CD4-positive, CD25-positive, alpha-beta regulatory T cell (primary cell): ENCODE measurements around the gene NME9. TPM values are rescaled to one million over a fixed set of nuclear protein-coding genes. Genes with fewer than 3 reads are reported as not detected.

Experiments used
- ATAC-seq, 2 donors: fragments of 150-1000 bp; cut with Tn5 transposase; one replicate each; pipeline ENCODE4 v1.10.0; 2021; ENCODE audit warnings: low read depth in 2 of 2, moderate number of reproducible peaks in 2 of 2, moderate library complexity in 1 of 2
- DNase-seq, 3 donors: peaks; one replicate each; pipeline versions ENCODE4 v3.0.0 to v3.0.0-alpha.2; 2012 to 2022; ENCODE audit warnings: mixed read lengths in 1 of 3
- H3K27ac ChIP-seq: one replicate; pipeline ENCODE4 v1.7.0; 2013; ENCODE audit warnings: mild to moderate bottlenecking, low read length; ENCODE audit not compliant: insufficient read depth, poor library complexity, severe bottlenecking
- H3K27me3 ChIP-seq: one replicate; pipeline ENCODE4 v1.7.0; 2013; ENCODE audit warnings: low read length; ENCODE audit not compliant: control insufficient read depth, insufficient read depth
- H3K36me3 ChIP-seq: one replicate; pipeline ENCODE4 v1.7.0; 2013; ENCODE audit warnings: mild to moderate bottlenecking, low read length, moderate library complexity; ENCODE audit not compliant: control insufficient read depth, insufficient read depth
- H3K4me1 ChIP-seq: 2 replicates; pipeline ENCODE4 v1.7.0; 2013; ENCODE audit warnings: mild to moderate bottlenecking, low read length; ENCODE audit not compliant: insufficient read depth, control insufficient read depth, poor library complexity, severe bottlenecking
- H3K4me3 ChIP-seq: one replicate; pipeline ENCODE4 v1.7.0; 2013; ENCODE audit warnings: low read depth, mild to moderate bottlenecking, low read length, moderate library complexity
- H3K9me3 ChIP-seq, 2 experiments: 1 replicate in 1 of 2; 2 replicates in 1 of 2; pipeline ENCODE4 v1.7.0; 2013; ENCODE audit warnings: low read length in 2 of 2, mild to moderate bottlenecking in 1 of 2, moderate library complexity in 1 of 2; ENCODE audit not compliant: control insufficient read depth in 2 of 2
- H3K27ac Mint-ChIP-seq, 3 donors: one replicate each; pipeline ENCODE4 v1.8.0; 2020 to 2022; ENCODE audit warnings: mild to moderate bottlenecking in 3 of 3, mixed read lengths in 3 of 3, moderate library complexity in 2 of 3
- H3K27me3 Mint-ChIP-seq: one replicate; pipeline ENCODE4 v1.8.0; 2022; ENCODE audit warnings: mild to moderate bottlenecking, mixed read lengths
- H3K36me3 Mint-ChIP-seq: one replicate; pipeline ENCODE4 v1.8.0; 2020; ENCODE audit warnings: mixed read lengths
- H3K4me1 Mint-ChIP-seq, 4 donors: one replicate each; pipeline ENCODE4 v1.8.0; 2020 to 2022; ENCODE audit warnings: mixed read lengths in 4 of 4, mild to moderate bottlenecking in 1 of 4
- H3K4me3 Mint-ChIP-seq, 4 donors: one replicate each; pipeline ENCODE4 v1.8.0; 2020 to 2022; ENCODE audit warnings: mild to moderate bottlenecking in 4 of 4, mixed read lengths in 4 of 4, moderate library complexity in 3 of 4
- H3K9me3 Mint-ChIP-seq, 7 donors: one replicate each; pipeline ENCODE4 v1.8.0; 2020 to 2022; ENCODE audit warnings: mixed read lengths in 7 of 7, mild to moderate bottlenecking in 3 of 7, moderate library complexity in 2 of 7
- polyA plus RNA-seq, 4 donors: library from polyadenylated mRNA; unstranded; fragments of 300-500 nt; fragmentation: Illumina TruSeq; gene quantifications; one replicate each; pipeline ENCODE4 v1.2.3, GENCODE V29; 2021
- total RNA-seq: library from RNA; stranded (reverse); gene quantifications from one replicate; pipeline ENCODE4 v1.2.3, GENCODE V29; 2022

The NME9 gene
- total and polyA plus RNA-seq, 5 donors from 2014 or later: 0.33 to 1.3 (median 0.71) TPM; not detected in 1

GRCh38 chr3:138338244-138338643, 8.6 kb upstream of the NME9 start:
- H3K4me1 Mint-ChIP-seq: no peaks in the 10 kb centered on the region
- no peak overlapping the region for H3K4me3 Mint-ChIP-seq
- Histone ChIP-seq H3K4me1 (no peaks in the 10 kb centered on the region), H3K36me3 (no peaks in the 10 kb centered on the region), H3K27ac (no peak overlapping the region), H3K27me3 (peaks cover 2% of the 10 kb centered on the region), H3K4me3 (no peak overlapping the region), H3K9me3 (no peaks in the 10 kb centered on the region)
- H3K27ac Mint-ChIP-seq: no peak overlapping the region
- no peak for ATAC-seq
- peaks cover 15% of the 10 kb centered on the region for H3K27me3 Mint-ChIP-seq
- H3K9me3 Mint-ChIP-seq: peaks cover 0 to under 1% (median 0%) of the 10 kb centered on the region in 7 donors
- H3K36me3 Mint-ChIP-seq: no peaks in the 10 kb centered on the region
- DNase-seq: no peak

- ATAC-seq: no peak
- no peaks in the 10 kb centered on the region for H3K36me3 Mint-ChIP-seq
- no peaks in the 10 kb centered on the region for H3K9me3 ChIP-seq
- peaks cover 4% of the 10 kb centered on the region for H3K27me3 ChIP-seq
- no peaks in the 10 kb centered on the region for H3K4me1 ChIP-seq
- no peak overlapping the region for H3K27ac ChIP-seq
- no peak overlapping the region for H3K27ac Mint-ChIP-seq
- peaks cover 11% of the 10 kb centered on the region for H3K27me3 Mint-ChIP-seq
- no peak overlapping the region for H3K4me3 Mint-ChIP-seq
- DNase-seq: no peak
- no peaks in the 10 kb centered on the region for H3K9me3 Mint-ChIP-seq
- H3K4me3 ChIP-seq: no peak overlapping the region
- no peaks in the 10 kb centered on the region for H3K36me3 ChIP-seq
- peaks cover 0 to 6% (median 4%) of the 10 kb centered on the region in 4 donors for H3K4me1 Mint-ChIP-seq
Measured at GRCh38 chr3:138336454-138336999, 6.9 kb upstream of the NME9 start.

GRCh38 chr3:138334608-138335007, 5.0 kb upstream of the NME9 start:
- Mint-ChIP-seq H3K27ac (no peak overlapping the region), H3K27me3 (peaks cover 22% of the 10 kb centered on the region), H3K36me3 (no peaks in the 10 kb centered on the region), H3K4me1 (peaks cover 6 to 12% (median 9%) of the 10 kb centered on the region in 4 donors), H3K9me3 (no peaks in the 10 kb centered on the region), H3K4me3 (no peak overlapping the region)
- H3K27ac ChIP-seq: no peak overlapping the region
- no peaks in the 10 kb centered on the region for H3K36me3 ChIP-seq
- no peak overlapping the region for H3K4me3 ChIP-seq
- H3K9me3 ChIP-seq: no peaks in the 10 kb centered on the region
- H3K27me3 ChIP-seq: peaks cover 4% of the 10 kb centered on the region
- no peak for ATAC-seq
- peaks cover 5% of the 10 kb centered on the region for H3K4me1 ChIP-seq
- DNase-seq: no peak

- DNase-seq: peak in 2 of 3 donors; percentile 13 to 37
- no peaks in the 10 kb centered on the region for H3K36me3 Mint-ChIP-seq
Measured at GRCh38 chr3:138332472-138333073, 2.9 kb upstream of the NME9 start.

GRCh38 chr3:138331143-138331894, 1.7 kb upstream of the NME9 start:
- H3K36me3 Mint-ChIP-seq: no peaks in the 10 kb centered on the region
- H3K27me3 Mint-ChIP-seq: peaks cover 19% of the 10 kb centered on the region
- H3K4me3 Mint-ChIP-seq: peak overlapping the region in 3 of 4 donors; percentile 2 to 70 (median 49)
- no peak overlapping the region for H3K27ac Mint-ChIP-seq
- no peak for ATAC-seq
- H3K4me3 ChIP-seq: no peak overlapping the region
- H3K9me3 ChIP-seq: no peaks in the 10 kb centered on the region
- H3K9me3 Mint-ChIP-seq: no peaks in the 10 kb centered on the region
- no peaks in the 10 kb centered on the region for H3K36me3 ChIP-seq
- H3K27me3 ChIP-seq: peaks cover 4% of the 10 kb centered on the region
- H3K4me1 ChIP-seq: peaks cover 13% of the 10 kb centered on the region
- peaks cover 10 to 24% (median 15%) of the 10 kb centered on the region in 4 donors for H3K4me1 Mint-ChIP-seq
- no peak overlapping the region for H3K27ac ChIP-seq
- no peak for DNase-seq

More at GRCh38 chr3:138332472-138333073, 2.9 kb upstream of the NME9 start:
- H3K4me1 ChIP-seq: peaks cover 13% of the 10 kb centered on the region
- no peak overlapping the region for H3K27ac Mint-ChIP-seq
- peaks cover 10 to 24% (median 15%) of the 10 kb centered on the region in 4 donors for H3K4me1 Mint-ChIP-seq
- no peak for ATAC-seq
- peak overlapping the region in 3 of 4 donors; percentile 20 to 78 (median 36) for H3K4me3 Mint-ChIP-seq
- no peaks in the 10 kb centered on the region for H3K9me3 Mint-ChIP-seq
- no peaks in the 10 kb centered on the region for H3K36me3 ChIP-seq
- H3K27me3 ChIP-seq: peaks cover 4% of the 10 kb centered on the region
- peaks cover 24% of the 10 kb centered on the region for H3K27me3 Mint-ChIP-seq
- H3K9me3 ChIP-seq: no peaks in the 10 kb centered on the region
- no peak overlapping the region for H3K27ac ChIP-seq
- no peak overlapping the region for H3K4me3 ChIP-seq

GRCh38 chr3:138329984-138330293, 288 bp upstream of the NME9 start:
- H3K9me3 Mint-ChIP-seq: no peaks in the 10 kb centered on the region
- peaks cover 10 to 24% (median 16%) of the 10 kb centered on the region in 4 donors for H3K4me1 Mint-ChIP-seq
- peak overlapping the region; percentile 73 to 97 (median 92) for H3K4me3 Mint-ChIP-seq

GRCh38 chr3:138328341-138328740, 1.3 kb downstream of the NME9 start:
- Histone ChIP-seq H3K27me3 (peaks cover 2% of the 10 kb centered on the region), H3K27ac (peak overlapping the region; percentile 37), H3K9me3 (no peaks in the 10 kb centered on the region), H3K4me1 (peaks cover 13% of the 10 kb centered on the region), H3K36me3 (no peaks in the 10 kb centered on the region), H3K4me3 (peak overlapping the region; percentile 71)
- no peak for ATAC-seq
- H3K4me3 Mint-ChIP-seq: peak overlapping the region; percentile 58 to 95 (median 74)
- H3K27ac Mint-ChIP-seq: peak overlapping the region in 2 of 3 donors; percentile 17 to 88
- H3K27me3 Mint-ChIP-seq: peaks cover 14% of the 10 kb centered on the region
- no peak for DNase-seq
- H3K4me1 Mint-ChIP-seq: peaks cover 10 to 27% (median 19%) of the 10 kb centered on the region in 4 donors
- no peaks in the 10 kb centered on the region for H3K9me3 Mint-ChIP-seq
- peaks cover 3% of the 10 kb centered on the region for H3K36me3 Mint-ChIP-seq

More at GRCh38 chr3:138329984-138330293, 288 bp upstream of the NME9 start:
- H3K4me3 ChIP-seq: peak overlapping the region; percentile 15
- Mint-ChIP-seq H3K36me3 (no peaks in the 10 kb centered on the region), H3K27me3 (peaks cover 19% of the 10 kb centered on the region), H3K27ac (peak overlapping the region; percentile 83 to 93 (median 88))
- no peaks in the 10 kb centered on the region for H3K36me3 ChIP-seq
- DNase-seq (no peak), ATAC-seq (no peak)
- H3K4me1 ChIP-seq: peaks cover 13% of the 10 kb centered on the region
- peaks cover 4% of the 10 kb centered on the region for H3K27me3 ChIP-seq
- peak overlapping the region; percentile 66 for H3K27ac ChIP-seq
- no peaks in the 10 kb centered on the region for H3K9me3 ChIP-seq
